HepG2 (cell line): ENCODE measurements around the gene BMPR2. TPM values are rescaled to one million over a fixed set of nuclear protein-coding genes. Genes with fewer than 3 reads are reported as not detected.

Source experiments
- ATAC-seq: fragments of 200-7000 bp; cut with Tn5 transposase; 3 replicates; pipeline ENCODE4 v1.9.1; 2020; ENCODE audit warnings: mild to moderate bottlenecking, moderate library complexity
- BruUV-seq: library from RNA; stranded (reverse); fragments of 400-500 nt; replicated peaks from 2 replicates; lab custom pipeline; 2021; lab: Mats Ljungman, UMichigan
- CTCF ChIA-PET: fragments of 300-600 bp; formaldehyde crosslinking; extraction: SDS; loops from one replicate; lab custom pipeline; 2021; ENCODE audit warnings: low total read pairs, inconsistent platforms, low intra/inter-chr PET ratio; lab: Yijun Ruan, JAX
- POLR2A ChIA-PET: fragments of 350-600 bp; sonication (Branson Sonifier 250); formaldehyde crosslinking; loops from one replicate; lab custom pipeline; 2020; ENCODE audit warnings: antibody characterized with exemption, inconsistent platforms; lab: Yijun Ruan, JAX
- DNase-seq: peaks from one replicate; pipeline ENCODE4 v3.0.0-alpha.2; 2015; ENCODE audit warnings: low spot score
- FAIRE-seq: peaks from 3 replicates; lab custom pipeline; 2011; peaks lifted over from hg19 to GRCh38; lab: Jason Lieb, UNC
- H2AFZ ChIP-seq: one replicate; pipeline ENCODE4 v1.6.1; 2011; ENCODE audit warnings: low read length, inconsistent platforms
- H3K27ac ChIP-seq: fragments of 300-600 bp; 3 replicates; pipeline ENCODE4 v1.8.0; 2011; ENCODE audit warnings: mixed run types, mild to moderate bottlenecking, mixed read lengths, low read length, inconsistent platforms; ENCODE audit not compliant: insufficient read depth; ENCODE audit errors: extremely low read length
- H3K27me3 ChIP-seq, 2 experiments: fragments of 200-600 bp in 1 of 2; 2 replicates in 1 of 2; 3 replicates in 1 of 2; pipeline versions ENCODE4 v1.6.0 to v1.8.0; 2011; ENCODE audit warnings: low read length in 2 of 2, mild to moderate bottlenecking in 2 of 2, moderate library complexity in 2 of 2, inconsistent platforms in 1 of 2; ENCODE audit not compliant: insufficient read depth in 2 of 2, control insufficient read depth in 1 of 2
- H3K36me3 ChIP-seq, 2 experiments: fragments of 200-600 bp in 1 of 2; replicated peaks in 1 of 2; 2 replicates in 1 of 2; 3 replicates in 1 of 2; pipeline versions ENCODE4 v1.5.1 to v1.8.0; 2011; ENCODE audit warnings: low read length in 2 of 2, inconsistent platforms in 1 of 2; ENCODE audit not compliant: insufficient read depth in 2 of 2, control insufficient read depth in 1 of 2
- H3K4me1 ChIP-seq: 2 replicates; pipeline ENCODE4 v1.5.1; 2012; ENCODE audit warnings: low read length, inconsistent platforms; ENCODE audit not compliant: insufficient read depth
- H3K4me2 ChIP-seq: 2 replicates; pipeline ENCODE4 v1.6.0; 2011; ENCODE audit warnings: low read depth, low read length, inconsistent platforms
- H3K4me3 ChIP-seq, 3 experiments: fragments of 200-600 bp in 1 of 3; sonication (generic), shearing (Covaris generic) in 1 of 3; replicated peaks in 1 of 3; 2 replicates each; pipeline ENCODE4 v1.5.1; 2011 to 2016; ENCODE audit warnings: low read length in 3 of 3, inconsistent platforms in 2 of 3, low read depth in 2 of 3, mild to moderate bottlenecking in 2 of 3, control low read depth in 1 of 3, mixed read lengths in 1 of 3; ENCODE audit not compliant: insufficient read depth in 1 of 3
- H3K79me2 ChIP-seq: one replicate; pipeline ENCODE4 v1.6.1; 2011; ENCODE audit warnings: low read length, inconsistent platforms; ENCODE audit not compliant: insufficient read depth
- H3K9ac ChIP-seq: 2 replicates; pipeline ENCODE4 v1.6.0; 2011; ENCODE audit warnings: mild to moderate bottlenecking, low read depth, low read length, inconsistent platforms; ENCODE audit not compliant: insufficient read depth
- H3K9me3 ChIP-seq: 2 replicates; pipeline ENCODE4 v1.5.1; 2012; ENCODE audit warnings: mild to moderate bottlenecking, low read length
- H4K20me1 ChIP-seq: 2 replicates; pipeline ENCODE4 v1.6.0; 2011; ENCODE audit warnings: inconsistent platforms, mild to moderate bottlenecking, low read length, moderate library complexity; ENCODE audit not compliant: insufficient read depth
- AKAP8 ChIP-seq: sonication (generic); formaldehyde crosslinking; IDR thresholded peaks from 2 replicates; pipeline ENCODE4 v1.5.1; 2020; ENCODE audit warnings: mild to moderate bottlenecking, missing genetic modification reagents
- ARID2 ChIP-seq: sonication (generic); formaldehyde crosslinking; IDR thresholded peaks from 2 replicates; pipeline ENCODE4 v1.8.1; 2022; ENCODE audit warnings: mild to moderate bottlenecking, missing genetic modification reagents, borderline replicate concordance
- ATF7 ChIP-seq, 2 experiments: fragments of 450-650 bp in 1 of 2; sonication (generic) in 1 of 2; formaldehyde crosslinking in 1 of 2; IDR thresholded peaks; 2 replicates each; pipeline versions ENCODE4 v1.4.0 to v1.6.1; 2016 to 2020; ENCODE audit warnings: antibody characterized with exemption in 1 of 2, mild to moderate bottlenecking in 1 of 2, missing genetic modification reagents in 1 of 2
- BCL6 ChIP-seq: IDR thresholded peaks from 2 replicates; pipeline ENCODE4 v1.6.1; 2016; ENCODE audit warnings: missing genetic modification reagents, missing compliant biosample characterization
- HNRNPLL ChIP-seq: fragments of 200-400 bp; formaldehyde crosslinking; IDR thresholded peaks from 2 replicates; pipeline ENCODE4 v1.6.1; 2017; ENCODE audit warnings: mild to moderate bottlenecking, low read depth, low read length; ENCODE audit not compliant: poor library complexity, severe bottlenecking
- RFXAP ChIP-seq: sonication (generic); formaldehyde crosslinking; IDR thresholded peaks from 2 replicates; pipeline ENCODE4 v1.4.0; 2020; ENCODE audit warnings: missing genetic modification reagents, borderline replicate concordance
- SIN3B ChIP-seq: fragments of 150-350 bp; IDR thresholded peaks from 2 replicates; pipeline ENCODE4 v1.6.1; 2014; ENCODE audit warnings: low read length
- ZNF160 ChIP-seq: sonication (generic); formaldehyde crosslinking; IDR thresholded peaks from 2 replicates; pipeline ENCODE4 v1.8.0; 2022; ENCODE audit warnings: mild to moderate bottlenecking, inconsistent platforms, missing genetic modification reagents
- ZNF44 ChIP-seq: sonication (generic); formaldehyde crosslinking; IDR thresholded peaks from 2 replicates; pipeline ENCODE4 v1.5.1; 2020; ENCODE audit warnings: mild to moderate bottlenecking, missing genetic modification reagents
- ZNF556 ChIP-seq: sonication (generic); formaldehyde crosslinking; IDR thresholded peaks from 2 replicates; pipeline ENCODE4 v1.4.0; 2020; ENCODE audit warnings: mild to moderate bottlenecking, missing genetic modification reagents, borderline replicate concordance
- ZNF577 ChIP-seq: sonication (generic); formaldehyde crosslinking; IDR thresholded peaks from 2 replicates; pipeline ENCODE4 v1.4.0; 2020; ENCODE audit warnings: mild to moderate bottlenecking, low read depth, missing genetic modification reagents, borderline replicate concordance
- ZNF746 ChIP-seq: sonication (generic); formaldehyde crosslinking; IDR thresholded peaks from 2 replicates; pipeline ENCODE4 v1.8.0; 2022; ENCODE audit warnings: mild to moderate bottlenecking, missing genetic modification reagents
- ZNF83 ChIP-seq: sonication (generic); formaldehyde crosslinking; IDR thresholded peaks from 2 replicates; pipeline ENCODE4 v1.4.0; 2020; ENCODE audit warnings: missing genetic modification reagents, mild to moderate bottlenecking, borderline replicate concordance
- ZSCAN22 ChIP-seq: sonication (generic); formaldehyde crosslinking; IDR thresholded peaks from 2 replicates; pipeline ENCODE4 v1.4.0; 2020; ENCODE audit warnings: mild to moderate bottlenecking, missing genetic modification reagents
- WGBS: methylation state at CpG from one replicate; pipeline ENCODE4 v1.1.6; 2017; ENCODE audit warnings: low lambda C conversion rate; 5-methylcytosine and 5-hydroxymethylcytosine counted together
- in situ Hi-C: cut with HindIII; loops from 2 replicates; pipeline ENCODE4 v1.10.0; 2017; ENCODE audit warnings: low pct_unique_long_range_greater_than_20kb; ENCODE audit not compliant: extremely low pct_ligation_motif_present
- intact Hi-C: fragments of 100-400 bp; cut with micrococcal nuclease; formaldehyde crosslinking; loops from one replicate; pipeline ENCODE4 v1.10.0; 2022; ENCODE audit not compliant: unreplicated experiment
- polyA plus RNA-seq, 8 experiments: library from polyadenylated mRNA; depleted of rRNA in 3 of 8; stranded (reverse) in 7 of 8; unstranded in 1 of 8; fragments of >200 nt; fragmentation: Illumina TruSeq in 4 of 8; extraction: Trizol in 4 of 8; gene quantifications; 2 replicates each; pipeline versions ENCODE4 v1.2.1 to v1.2.3, GENCODE V29; 2011 to 2016; ENCODE audit warnings: low read depth in 4 of 8, missing spikeins in 1 of 8, mixed read lengths in 1 of 8; ENCODE audit not compliant: insufficient read depth in 1 of 8
- total RNA-seq, 5 experiments: library from RNA; depleted of rRNA; stranded (reverse); fragments of >200 nt; fragmentation: Illumina TruSeq; extraction: Trizol; gene quantifications; 2 replicates each; pipeline ENCODE4 v1.2.3, GENCODE V29; 2016; ENCODE audit warnings: low read depth in 1 of 5
- TF ChIP-seq, protein P1 (sequence below): sonication (generic); formaldehyde crosslinking; IDR thresholded peaks from 2 replicates; pipeline ENCODE4 v1.8.1; 2023; ENCODE audit warnings: mild to moderate bottlenecking, inconsistent platforms, moderate library complexity, missing genetic modification reagents, borderline replicate concordance
- TF ChIP-seq, protein P2 (sequence below): sonication (generic); formaldehyde crosslinking; IDR thresholded peaks from one replicate; pipeline ENCODE4 v1.5.1; 2020; ENCODE audit warnings: mild to moderate bottlenecking, missing genetic modification reagents; ENCODE audit errors: not compliant biosample characterization

BMPR2 gene
- total and polyA plus RNA-seq, 2 of the 13 experiments (the other 11 are each of a cell fraction or from before 2014, with no cell fraction given) = 5.5 to 10.3 TPM

DNA sequence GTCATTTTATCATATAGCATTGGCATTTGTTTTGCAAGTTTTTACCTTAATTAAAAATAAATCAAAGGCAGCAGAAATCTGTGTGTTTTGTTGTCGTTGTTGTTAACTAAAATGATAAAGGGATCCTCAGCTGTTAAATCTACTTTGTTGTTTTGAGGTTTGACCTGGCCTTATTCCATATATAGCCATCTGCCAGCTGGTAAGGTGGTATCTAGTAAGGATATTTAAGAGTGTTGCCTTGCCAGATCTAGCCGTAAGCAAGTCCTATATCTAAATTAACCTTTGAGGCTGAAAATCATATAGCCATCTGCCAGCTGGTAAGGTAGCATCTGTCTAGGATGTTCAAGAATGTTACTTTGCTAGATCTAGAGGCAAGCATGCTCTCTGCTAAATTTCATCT lies 56.6 kb downstream of the BMPR2 start (continued):
- TF ChIP-seq, protein P1, sequence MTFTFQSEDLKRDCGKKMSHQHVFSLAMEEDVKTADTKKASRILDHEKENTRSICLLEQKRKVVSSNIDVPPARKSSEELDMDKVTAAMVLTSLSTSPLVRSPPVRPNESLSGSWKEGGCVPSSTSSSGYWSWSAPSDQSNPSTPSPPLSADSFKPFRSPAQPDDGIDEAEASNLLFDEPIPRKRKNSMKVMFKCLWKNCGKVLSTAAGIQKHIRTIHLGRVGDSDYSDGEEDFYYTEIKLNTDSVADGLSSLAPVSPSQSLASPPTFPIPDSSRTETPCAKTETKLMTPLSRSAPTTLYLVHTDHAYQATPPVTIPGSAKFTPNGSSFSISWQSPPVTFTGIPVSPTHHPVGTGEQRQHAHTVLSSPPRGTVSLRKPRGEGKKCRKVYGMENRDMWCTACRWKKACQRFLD (CRISPR knock-in tag) = no peak
- TF ChIP-seq ARID2 (no peak), HNRNPLL (no peak), ZNF746 (no peak), ZSCAN22 (no peak), BCL6 (CRISPR knock-in tag) (no peak), ZNF44 (CRISPR knock-in tag) (no peak), RFXAP (no peak), ZNF83 (CRISPR knock-in tag) (no peak), ZNF160 (CRISPR knock-in tag) (no peak), ZNF577 (CRISPR knock-in tag) (no peak)

DNA sequence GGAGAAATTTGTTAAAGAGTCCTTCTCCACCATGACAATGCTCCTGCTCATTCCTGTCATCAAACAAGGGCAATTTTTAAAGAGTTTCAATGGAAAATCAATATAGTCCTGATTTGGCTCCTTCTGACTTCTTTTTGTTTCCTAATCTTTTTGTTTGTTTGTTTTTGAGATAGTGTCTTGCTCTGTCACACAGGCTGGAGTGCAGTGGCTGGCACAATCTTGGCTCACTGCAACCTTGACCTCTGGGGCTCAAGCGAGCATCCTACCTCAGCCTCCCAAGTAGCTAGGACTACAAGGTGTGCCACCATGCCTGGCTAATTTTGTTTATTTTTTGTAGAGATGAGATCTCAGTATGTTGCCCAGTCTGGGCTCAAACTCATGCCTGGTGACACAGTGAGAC lies 58.3 kb downstream of the BMPR2 start:
- no peaks in the 10 kb centered on the region for H3K4me1 ChIP-seq
- DNase-seq = no peak
- no peak overlapping the region for H3K4me3 ChIP-seq
- TF ChIP-seq ZNF556 (CRISPR knock-in tag) = no peak
- no peak for TF ChIP-seq ATF7 (IDR thresholded peaks at IDR 0.05)
- no peak for TF ChIP-seq ATF7 (CRISPR knock-in tag; IDR thresholded peaks at IDR 0.05)
- TF ChIP-seq, protein P2, sequence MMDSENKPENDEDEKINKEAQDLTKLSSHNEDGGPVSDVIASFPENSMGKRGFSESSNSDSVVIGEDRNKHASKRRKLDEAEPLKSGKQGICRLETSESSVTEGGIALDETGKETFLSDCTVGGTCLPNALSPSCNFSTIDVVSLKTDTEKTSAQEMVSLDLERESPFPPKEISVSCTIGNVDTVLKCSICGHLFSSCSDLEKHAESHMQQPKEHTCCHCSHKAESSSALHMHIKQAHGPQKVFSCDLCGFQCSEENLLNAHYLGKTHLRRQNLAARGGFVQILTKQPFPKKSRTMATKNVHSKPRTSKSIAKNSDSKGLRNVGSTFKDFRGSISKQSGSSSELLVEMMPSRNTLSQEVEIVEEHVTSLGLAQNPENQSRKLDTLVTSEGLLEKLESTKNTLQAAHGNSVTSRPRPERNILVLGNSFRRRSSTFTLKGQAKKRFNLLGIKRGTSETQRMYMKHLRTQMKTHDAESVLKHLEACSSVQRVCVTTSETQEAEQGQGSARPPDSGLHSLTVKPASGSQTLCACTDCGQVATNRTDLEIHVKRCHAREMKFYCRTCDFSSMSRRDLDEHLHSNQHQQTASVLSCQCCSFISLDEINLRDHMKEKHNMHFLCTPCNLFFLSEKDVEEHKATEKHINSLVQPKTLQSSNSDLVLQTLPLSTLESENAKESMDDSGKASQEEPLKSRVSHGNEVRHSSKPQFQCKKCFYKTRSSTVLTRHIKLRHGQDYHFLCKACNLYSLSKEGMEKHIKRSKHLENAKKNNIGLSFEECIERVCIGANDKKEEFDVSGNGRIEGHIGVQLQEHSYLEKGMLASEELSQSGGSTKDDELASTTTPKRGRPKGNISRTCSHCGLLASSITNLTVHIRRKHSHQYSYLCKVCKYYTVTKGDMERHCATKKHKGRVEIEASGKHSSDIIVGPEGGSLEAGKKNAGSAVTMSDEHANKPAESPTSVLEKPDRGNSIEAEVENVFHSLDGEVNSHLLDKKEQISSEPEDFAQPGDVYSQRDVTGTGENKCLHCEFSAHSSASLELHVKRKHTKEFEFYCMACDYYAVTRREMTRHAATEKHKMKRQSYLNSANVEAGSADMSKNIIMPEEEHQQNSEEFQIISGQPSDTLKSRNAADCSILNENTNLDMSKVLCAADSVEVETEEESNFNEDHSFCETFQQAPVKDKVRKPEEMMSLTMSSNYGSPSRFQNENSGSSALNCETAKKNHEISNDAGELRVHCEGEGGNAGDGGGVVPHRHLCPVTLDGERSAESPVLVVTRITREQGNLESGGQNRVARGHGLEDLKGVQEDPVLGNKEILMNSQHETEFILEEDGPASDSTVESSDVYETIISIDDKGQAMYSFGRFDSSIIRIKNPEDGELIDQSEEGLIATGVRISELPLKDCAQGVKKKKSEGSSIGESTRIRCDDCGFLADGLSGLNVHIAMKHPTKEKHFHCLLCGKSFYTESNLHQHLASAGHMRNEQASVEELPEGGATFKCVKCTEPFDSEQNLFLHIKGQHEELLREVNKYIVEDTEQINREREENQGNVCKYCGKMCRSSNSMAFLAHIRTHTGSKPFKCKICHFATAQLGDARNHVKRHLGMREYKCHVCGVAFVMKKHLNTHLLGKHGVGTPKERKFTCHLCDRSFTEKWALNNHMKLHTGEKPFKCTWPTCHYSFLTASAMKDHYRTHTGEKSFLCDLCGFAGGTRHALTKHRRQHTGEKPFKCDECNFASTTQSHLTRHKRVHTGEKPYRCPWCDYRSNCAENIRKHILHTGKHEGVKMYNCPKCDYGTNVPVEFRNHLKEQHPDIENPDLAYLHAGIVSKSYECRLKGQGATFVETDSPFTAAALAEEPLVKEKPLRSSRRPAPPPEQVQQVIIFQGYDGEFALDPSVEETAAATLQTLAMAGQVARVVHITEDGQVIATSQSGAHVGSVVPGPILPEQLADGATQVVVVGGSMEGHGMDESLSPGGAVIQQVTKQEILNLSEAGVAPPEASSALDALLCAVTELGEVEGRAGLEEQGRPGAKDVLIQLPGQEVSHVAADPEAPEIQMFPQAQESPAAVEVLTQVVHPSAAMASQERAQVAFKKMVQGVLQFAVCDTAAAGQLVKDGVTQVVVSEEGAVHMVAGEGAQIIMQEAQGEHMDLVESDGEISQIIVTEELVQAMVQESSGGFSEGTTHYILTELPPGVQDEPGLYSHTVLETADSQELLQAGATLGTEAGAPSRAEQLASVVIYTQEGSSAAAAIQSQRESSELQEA (CRISPR knock-in tag) = no peak
- TF ChIP-seq SIN3B = no peak
- TF ChIP-seq AKAP8 (CRISPR knock-in tag) = no peak
- no peak overlapping the region for H2AFZ ChIP-seq
- no peak for FAIRE-seq
- H3K9me3 ChIP-seq = no peaks in the 10 kb centered on the region
- no peaks in the 10 kb centered on the region for H3K36me3 ChIP-seq
- no peaks in the 10 kb centered on the region for H4K20me1 ChIP-seq
- WGBS = 90% methylated on average over 1 of the region's 1 CpG
- no peaks in the 10 kb centered on the region for H3K27me3 ChIP-seq
- no peak overlapping the region for H3K9ac ChIP-seq
- CTCF ChIA-PET = no interaction called here
- H3K79me2 ChIP-seq = no peaks in the 10 kb centered on the region
- in situ Hi-C loops (no loop called here), intact Hi-C loops (no loop called here)
- ATAC-seq = no peak
- no peak overlapping the region for H3K27ac ChIP-seq
- POLR2A ChIA-PET = no interaction called here
- BruUV-seq = no TSS peak
- no peak overlapping the region for H3K4me2 ChIP-seq
